GM18526 (cell line): ENCODE results near the gene PMEPA1.

Experiments
- POLR2A ChIP-seq: IDR thresholded peaks from 3 replicates; pipeline ENCODE4 v1.6.1; 2011; ENCODE audit not compliant: insufficient read length; ENCODE audit errors: extremely low read depth

The PMEPA1 gene

DNA sequence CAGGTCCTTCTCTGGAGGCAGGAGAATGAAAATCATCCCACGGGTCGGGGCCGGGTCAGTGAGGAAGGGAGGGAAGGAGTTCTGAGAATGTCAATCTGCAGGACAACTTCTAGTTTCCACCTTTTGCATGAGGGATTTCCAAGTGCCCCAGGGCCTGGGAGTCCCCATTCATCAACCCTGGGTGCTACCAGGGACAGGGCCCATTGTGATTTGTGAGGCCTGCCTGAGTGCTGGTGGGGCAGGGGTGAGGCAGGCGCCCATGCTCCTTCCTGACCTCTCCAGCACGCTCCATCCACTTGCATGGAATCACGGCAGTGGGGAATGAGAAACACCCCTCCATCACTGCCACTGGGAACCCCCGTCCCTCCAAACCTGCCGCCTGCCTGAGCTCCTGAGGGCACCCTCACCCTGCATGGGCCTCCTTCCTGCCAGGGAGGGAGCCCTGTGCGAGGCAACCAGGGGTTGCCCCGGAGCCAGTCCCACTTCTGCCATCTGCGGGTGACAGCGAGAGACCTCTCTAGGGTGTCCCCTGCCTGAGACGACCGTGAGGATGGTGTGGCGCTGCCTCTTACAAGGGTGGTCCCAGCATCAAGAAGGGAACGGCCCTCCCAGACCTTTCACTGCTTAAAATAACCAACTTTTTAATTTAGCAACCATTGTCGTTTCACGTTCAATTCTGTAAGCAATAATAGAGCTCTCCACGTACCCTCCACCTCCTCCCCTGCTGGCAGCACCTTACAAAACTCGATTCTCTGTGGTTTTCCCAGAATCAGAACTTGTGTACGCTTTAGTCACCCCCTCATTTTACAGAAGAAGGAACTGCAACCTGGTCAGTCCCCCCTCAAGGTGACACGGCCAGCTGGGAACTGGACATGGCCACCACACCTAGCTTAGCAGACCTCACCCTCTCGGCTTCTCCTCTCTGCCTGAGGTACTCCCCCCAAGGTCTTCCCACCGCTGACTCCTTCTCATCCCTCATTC, 28.6 kb downstream of the PMEPA1 start:
- no peak for TF ChIP-seq POLR2A

DNA sequence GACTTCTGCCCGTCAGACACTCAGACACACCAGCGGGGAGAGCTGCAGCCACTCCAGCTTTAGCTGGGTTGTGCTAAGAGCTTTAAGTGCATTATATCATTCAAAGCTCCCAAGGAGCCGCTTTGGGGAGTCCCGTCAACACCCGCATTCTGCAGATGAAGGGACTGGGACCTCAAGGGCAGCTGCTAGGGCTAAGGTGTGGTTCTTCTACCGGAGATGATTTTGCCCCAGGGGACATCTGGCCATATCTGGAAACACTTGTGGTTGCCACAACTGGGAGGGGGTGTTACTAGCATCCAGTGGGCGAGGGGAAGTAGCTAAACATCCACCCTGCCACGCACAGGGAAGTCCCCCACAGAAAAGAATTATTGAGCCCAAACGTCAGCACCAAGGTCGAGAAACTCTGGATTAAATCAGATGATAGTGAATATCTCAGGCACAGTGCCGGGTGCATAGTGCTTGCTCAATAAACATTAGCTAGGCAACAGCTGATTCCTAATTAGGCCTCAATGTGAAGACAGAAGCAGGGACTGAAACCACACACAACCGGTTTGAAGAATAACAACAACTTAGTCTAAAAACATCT, 29.6 kb downstream of the PMEPA1 start:
- TF ChIP-seq POLR2A = no peak

DNA sequence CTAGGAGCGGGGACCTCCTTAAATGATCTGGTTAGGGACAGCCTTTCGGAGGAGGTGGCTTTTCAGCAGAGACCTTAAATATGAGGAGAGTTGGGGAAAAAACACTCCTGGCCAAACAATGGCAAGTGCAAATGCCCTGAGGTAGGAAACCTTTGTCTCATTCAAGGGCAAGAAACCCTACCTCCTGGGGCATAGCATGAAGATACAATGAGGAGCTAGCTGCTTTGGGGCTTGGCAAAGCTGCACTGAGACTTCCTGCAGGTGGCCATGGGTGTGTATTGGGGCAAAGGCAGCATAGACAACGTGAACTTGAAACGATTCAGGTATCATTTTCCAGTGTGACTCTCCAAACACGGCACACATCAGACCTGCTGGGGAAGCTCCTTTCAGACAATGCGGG, 30.7 kb downstream of the PMEPA1 start:
- no peak for TF ChIP-seq POLR2A

DNA sequence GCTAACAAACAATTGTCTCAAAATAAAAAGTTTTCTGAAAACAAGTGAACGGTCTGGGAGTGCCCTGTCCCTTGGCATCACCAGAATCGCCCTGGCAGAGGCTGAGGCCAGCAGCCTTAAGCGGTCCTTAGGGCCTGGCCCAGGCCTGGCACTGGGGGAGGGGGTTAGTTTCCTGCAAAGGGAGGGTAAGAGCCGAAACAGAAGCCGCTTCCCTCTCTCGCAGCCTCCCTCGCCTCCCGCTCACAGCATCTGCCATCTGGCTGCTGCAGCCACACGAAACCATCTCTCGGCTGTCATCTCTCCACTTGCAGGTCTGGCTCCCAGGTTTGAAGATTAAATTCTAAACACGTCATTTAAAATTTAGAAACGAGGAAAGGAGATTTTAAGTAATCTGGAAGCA, 31.5 kb downstream of the PMEPA1 start:
- no peak for TF ChIP-seq POLR2A

DNA sequence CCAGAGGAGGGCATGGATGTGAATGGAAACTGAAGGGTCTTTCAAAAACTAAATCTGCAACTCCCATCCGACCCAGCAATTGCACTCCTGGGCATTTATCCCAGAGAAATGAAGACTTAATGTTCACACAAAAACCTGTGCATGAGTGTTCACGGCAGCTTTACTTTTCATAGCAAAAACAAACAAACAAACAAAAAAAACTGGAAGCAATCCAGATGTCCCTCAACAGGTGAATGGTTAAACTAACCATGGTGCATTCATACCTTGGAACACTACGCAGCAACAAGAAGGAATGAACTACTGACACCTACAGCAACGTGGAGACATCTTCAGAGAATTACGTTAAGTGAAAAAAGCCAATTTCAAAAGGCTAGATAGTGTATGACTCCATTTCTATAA, 32.2 kb downstream of the PMEPA1 start:
- no peak for TF ChIP-seq POLR2A

DNA sequence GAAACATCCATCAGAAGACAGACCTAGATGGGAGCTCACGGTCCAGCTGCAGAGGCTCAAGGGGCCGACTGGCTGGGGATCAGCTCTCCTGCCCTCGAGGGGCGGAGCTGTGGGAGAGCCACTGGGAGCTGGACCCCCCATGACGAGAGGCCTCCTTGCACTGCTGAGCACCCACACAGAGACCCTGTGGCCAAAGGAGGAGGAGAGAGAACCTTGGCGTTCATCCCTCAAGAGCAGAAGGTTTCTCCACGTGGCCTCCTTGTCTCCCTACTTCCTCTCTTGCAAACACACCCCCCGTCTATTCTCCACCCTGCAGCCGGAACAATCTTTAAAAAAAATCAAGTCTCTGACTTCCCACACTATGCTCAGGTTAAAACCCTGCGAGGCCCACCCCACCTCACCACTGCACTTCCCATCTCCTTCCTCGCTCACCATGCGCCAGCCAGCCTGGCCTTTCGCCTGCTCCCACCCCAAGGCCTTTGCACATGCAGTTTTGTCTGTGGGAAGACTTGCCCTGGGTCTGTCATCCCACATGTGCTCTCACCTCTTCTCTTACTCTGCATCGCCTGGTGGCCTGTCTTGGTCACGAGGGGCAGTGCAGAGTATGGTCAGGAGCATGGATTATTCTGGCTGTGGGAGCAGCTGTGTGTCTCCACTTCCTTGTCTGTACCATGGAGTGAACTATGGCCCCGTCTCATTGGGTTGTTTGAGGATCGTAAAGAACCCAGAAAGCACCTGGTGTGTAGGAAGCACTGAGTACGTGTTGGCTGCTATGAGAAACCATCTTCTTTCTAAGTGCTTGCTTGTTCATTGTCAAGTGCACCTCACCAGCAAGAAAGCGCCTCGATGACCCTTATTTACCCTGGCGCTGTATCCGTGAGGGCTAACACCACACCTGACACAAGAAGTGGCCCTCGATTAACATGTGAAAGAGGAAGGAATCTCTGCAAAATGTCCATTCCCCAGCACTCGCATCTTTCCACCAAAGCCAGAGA, 32.9 kb downstream of the PMEPA1 start:
- TF ChIP-seq POLR2A = no peak

DNA sequence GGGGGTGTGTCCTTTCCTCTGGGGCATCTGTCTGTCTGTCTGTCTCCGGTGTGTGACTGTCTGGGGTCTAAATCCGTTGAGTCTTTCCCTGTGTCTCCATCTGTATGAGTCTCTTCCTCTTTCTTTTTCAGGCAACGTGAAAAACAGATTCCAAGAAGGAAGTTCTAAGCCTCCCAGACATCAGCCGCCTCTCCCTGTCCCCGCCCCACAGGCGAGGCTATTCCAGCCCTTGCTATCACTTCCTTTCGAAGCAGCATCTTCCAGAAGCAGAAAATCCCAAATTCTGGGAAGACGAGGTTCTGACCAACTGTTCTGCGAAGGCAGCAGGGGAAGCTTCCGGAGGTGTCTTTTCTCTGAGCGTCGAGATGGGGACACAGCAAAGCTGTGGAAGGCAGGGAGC, 34.0 kb downstream of the PMEPA1 start:
- no peak for TF ChIP-seq POLR2A

DNA sequence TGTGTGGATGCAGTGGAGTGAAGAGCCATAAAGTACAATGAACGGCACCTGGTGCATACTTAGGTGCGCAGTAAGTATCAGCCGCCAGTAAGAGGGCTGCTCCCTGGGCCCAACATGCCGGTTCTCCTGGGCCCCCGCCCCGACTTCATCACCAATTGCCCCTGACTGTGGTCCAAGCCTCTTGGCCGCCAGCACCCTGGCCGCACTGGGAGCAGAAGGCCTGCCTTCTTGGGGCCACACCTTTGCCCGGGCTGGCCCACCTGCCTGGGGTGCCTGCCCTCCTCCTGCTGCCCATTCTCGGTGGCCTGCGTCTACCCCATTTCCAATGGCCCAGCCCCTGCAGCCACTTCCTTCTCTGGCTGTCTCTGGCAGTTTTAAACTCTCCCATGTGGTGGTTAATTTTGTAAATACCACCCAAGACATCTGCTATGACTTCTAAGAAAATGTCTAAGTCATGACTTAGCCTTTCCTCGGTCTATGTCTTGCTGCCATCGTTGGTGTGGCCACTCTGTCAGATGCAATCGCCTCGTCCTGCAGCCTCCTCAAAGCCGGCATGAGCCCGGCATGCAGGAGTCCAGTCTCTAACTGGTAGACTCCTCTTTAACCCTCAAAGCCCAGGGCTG, 36.8 kb downstream of the PMEPA1 start:
- no peak for TF ChIP-seq POLR2A

DNA sequence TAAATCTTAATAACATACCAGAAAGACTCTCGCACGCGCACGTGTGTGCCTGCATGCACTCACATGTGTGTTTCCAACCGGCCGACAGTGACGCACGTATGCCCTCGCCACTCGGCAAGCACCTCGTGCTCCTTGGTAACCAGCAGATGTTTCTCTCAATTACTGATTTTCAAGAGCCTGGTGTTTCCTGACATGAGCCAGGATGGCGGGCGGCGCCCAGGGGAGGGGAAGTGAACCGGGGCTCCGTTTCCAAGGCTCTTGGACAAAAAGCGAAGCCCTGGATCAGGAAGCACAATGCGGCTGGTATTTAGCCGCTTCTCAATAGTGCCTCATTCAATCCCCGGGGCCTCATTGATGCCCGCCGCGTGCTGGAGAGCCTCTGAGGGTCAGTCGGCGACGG, 37.7 kb downstream of the PMEPA1 start:
- TF ChIP-seq POLR2A = no peak

DNA sequence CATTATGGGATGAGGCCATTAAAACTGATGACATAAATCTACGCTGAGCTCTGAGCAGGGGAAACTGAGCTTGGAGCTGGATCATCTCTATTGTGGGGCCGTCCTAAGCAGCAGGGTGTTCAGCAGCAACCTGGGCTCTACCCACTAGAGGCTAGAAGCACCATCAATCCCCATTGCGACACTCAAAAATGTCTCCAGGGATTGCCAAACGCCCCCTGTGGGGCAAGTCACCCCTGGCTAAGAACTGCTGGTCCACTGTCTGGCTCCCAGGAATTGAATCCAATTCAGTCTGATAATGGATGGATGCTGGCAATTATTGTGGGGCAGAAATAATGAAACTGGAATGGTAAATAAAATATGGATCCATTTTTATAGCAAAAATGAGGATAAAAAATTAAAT, 38.2 kb downstream of the PMEPA1 start:
- no peak for TF ChIP-seq POLR2A

DNA sequence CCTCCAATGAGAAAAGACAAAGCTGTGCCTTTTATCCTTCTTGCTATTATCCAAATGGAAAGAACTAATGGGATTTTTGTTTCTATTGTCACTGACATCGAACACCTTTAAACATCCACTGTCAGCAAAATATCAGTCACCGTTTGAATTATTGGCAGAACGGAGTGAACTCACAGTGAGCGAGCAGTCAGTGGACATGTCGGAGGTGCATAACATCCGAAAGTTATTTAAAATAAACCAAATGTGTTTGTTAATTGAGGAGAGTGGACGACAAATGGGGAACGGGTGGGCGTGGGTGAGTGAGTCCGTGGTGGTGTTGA, 38.8 kb downstream of the PMEPA1 start:
- TF ChIP-seq POLR2A = no peak

DNA sequence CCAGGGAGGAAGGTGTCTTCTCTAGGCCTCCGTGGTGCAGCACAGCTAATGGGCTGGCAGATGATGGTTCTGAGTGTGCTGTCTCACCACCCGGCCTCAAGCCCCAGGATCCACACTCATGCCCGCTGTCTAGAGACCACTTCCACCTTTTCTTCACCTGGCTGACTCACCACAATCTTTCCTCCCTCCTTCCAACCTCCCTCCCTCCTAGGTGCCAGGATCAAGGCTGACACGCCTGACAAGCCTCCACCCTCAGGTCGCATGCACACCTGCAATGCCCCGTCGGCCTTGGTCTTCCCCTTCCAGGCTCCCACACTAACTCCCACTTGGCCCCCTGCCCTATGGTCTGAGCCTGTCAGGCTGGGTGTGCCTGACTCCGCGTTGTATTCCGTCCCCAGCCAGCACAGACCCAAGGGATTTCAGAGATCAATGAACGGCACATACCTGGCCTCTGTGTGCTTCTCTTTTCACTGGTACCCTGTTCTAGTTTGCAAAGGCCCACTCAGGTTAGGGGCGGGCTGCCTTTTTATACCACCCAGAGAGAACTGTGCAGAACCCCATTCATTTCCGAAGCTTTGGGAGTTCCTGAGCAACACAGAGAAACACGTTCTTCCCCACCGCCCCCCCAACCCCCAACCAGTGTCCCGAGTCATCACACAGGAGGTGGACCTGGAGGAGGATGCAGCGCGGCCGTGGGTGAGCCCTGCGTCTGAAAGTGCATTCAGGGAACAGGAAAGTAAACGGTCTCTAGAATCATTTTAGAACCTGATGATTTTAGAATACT, 39.3 kb downstream of the PMEPA1 start:
- TF ChIP-seq POLR2A = no peak

DNA sequence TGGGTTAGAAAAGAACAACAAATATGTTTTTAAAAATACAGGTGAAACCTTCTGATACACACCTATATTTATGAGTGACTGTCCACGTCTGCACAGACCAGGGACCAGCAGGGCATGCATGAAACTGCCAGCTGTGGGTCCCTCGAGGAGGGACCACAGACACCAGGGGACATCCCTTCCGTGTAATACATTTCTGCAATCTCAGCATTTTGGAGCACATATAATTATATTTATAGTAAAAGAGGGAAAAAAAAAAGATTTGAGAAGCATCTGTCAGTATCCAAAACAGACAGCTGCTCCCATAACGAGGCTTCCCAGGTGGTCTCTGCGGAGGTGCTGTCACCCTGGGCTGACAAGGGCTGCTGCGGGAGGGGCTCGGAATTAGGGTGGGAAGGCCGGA, 40.2 kb downstream of the PMEPA1 start:
- TF ChIP-seq POLR2A = no peak

DNA sequence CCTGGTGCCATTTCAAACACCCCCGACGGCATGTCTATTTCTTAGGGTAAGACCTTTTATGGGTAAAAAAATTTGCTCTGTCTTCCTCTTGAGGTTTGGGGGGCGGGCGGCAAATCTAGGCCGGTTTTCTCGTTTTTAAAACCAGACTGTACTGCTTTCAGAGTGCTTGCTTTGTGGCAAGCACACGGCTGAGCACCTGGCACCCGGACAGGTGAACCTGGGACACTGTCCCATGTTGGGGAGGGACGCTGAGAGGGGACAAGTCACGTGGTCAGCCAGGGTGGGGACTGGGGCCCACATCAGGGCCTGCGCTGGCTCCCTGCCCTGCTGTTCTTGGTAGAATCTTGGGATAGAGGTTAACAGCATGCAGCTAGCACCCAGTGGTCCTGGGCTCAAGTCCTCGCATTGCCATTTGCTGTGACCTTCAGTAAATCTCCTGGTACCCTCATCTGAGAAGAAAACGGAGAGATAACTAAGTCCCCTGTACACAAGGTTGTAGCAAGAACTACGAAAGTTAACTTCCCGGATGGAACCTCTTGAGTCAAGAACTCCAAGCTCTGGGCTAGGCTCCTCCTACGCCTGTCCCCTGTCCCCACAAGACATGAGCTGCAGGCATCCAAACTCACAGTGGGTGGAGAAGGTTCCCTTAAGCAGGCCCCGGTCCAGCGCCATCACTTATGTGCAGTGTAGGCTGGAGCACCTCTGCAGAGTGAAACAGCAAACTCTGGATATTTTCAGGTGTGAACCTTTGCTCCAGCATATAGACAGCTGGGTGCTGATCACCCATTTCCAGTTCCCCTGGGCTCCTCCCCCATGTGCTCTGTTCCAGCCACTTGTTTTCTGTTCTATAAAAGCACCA, 41.7 kb downstream of the PMEPA1 start:
- TF ChIP-seq POLR2A = no peak

DNA sequence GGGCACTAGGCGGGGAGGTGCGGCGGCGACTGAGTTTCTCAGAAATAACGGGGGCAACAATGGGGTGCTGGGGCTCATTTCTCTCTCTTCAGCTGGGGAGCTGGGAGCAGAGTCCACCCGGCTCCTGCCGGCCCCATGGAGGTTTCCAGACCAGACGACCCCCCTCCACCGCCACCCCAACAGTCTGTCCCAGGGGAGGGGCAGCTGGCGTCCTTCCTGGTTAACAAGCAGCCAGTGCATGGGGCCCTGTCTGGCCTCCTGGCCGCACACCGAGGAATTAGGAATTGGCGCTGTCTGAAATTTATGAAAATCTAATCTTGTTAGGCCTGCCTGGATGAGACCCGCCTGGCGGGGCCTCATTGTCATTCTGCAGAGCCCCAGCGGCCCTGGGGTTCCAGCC, 42.4 kb downstream of the PMEPA1 start:
- no peak for TF ChIP-seq POLR2A
